CD4-positive, alpha-beta T cell (primary cell): ENCODE measurements around the gene FBXW4. TPM values are rescaled to one million over a fixed set of nuclear protein-coding genes. Genes with fewer than 3 reads are reported as not detected.

Source experiments
- ATAC-seq: fragments of 200-7000 bp; cut with Tn5 transposase; one replicate; pipeline ENCODE4 v1.10.0; 2022; ENCODE audit warnings: mild to moderate bottlenecking; ENCODE audit not compliant: poor library complexity
- CTCF ChIA-PET: fragments of 350-600 bp; sonication (Branson Sonifier 250); formaldehyde crosslinking; loops from one replicate; lab custom pipeline; 2021; ENCODE audit warnings: antibody characterized with exemption, inconsistent platforms; lab: Charles Lee
- POLR2A ChIA-PET: fragments of 350-600 bp; sonication (Branson Sonifier 250); formaldehyde crosslinking; loops from one replicate; lab custom pipeline; 2021; ENCODE audit warnings: antibody characterized with exemption, inconsistent platforms; lab: Charles Lee
- DNase-seq, 14 experiments: peaks; one replicate each; pipeline ENCODE4 v3.0.0-alpha.2; 2013 to 2020; ENCODE audit warnings: mixed read lengths in 2 of 14
- H3K27ac ChIP-seq, 2 donors: one replicate each; pipeline versions ENCODE4 v1.5.1 to v1.7.0; 2013; ENCODE audit warnings: low read length in 2 of 2, low read depth in 1 of 2, mild to moderate bottlenecking in 1 of 2
- H3K27me3 ChIP-seq, 2 experiments: 1 replicate in 1 of 2; 2 replicates in 1 of 2; pipeline versions ENCODE4 v1.6.1 to v1.7.0; 2013; ENCODE audit warnings: low read length in 2 of 2, control low read depth in 1 of 2, mild to moderate bottlenecking in 1 of 2, moderate library complexity in 1 of 2; ENCODE audit not compliant: insufficient read depth in 2 of 2, control insufficient read depth in 1 of 2
- H3K36me3 ChIP-seq: one replicate; pipeline ENCODE4 v1.6.1; 2013; ENCODE audit warnings: low read length, control low read depth; ENCODE audit not compliant: insufficient read depth
- H3K4me1 ChIP-seq: one replicate; pipeline ENCODE4 v1.6.1; 2013; ENCODE audit warnings: low read length, control low read depth; ENCODE audit not compliant: insufficient read depth
- H3K4me3 ChIP-seq: one replicate; pipeline ENCODE4 v1.5.1; 2013; ENCODE audit warnings: mild to moderate bottlenecking, low read length, moderate library complexity
- H3K9me3 ChIP-seq, 2 experiments: 1 replicate in 1 of 2; 2 replicates in 1 of 2; pipeline versions ENCODE4 v1.6.1 to v1.7.0; 2013; ENCODE audit warnings: low read length in 2 of 2, mild to moderate bottlenecking in 2 of 2, control low read depth in 1 of 2, moderate library complexity in 1 of 2; ENCODE audit not compliant: control insufficient read depth in 1 of 2, insufficient read depth in 1 of 2
- H3K27ac Mint-ChIP-seq: one replicate; pipeline ENCODE4 v1.8.0; 2020; ENCODE audit warnings: mixed read lengths
- H3K27me3 Mint-ChIP-seq: one replicate; pipeline ENCODE4 v1.8.0; 2021; ENCODE audit warnings: mixed read lengths
- H3K36me3 Mint-ChIP-seq: one replicate; pipeline ENCODE4 v1.8.0; 2021; ENCODE audit warnings: low read depth, mixed read lengths
- H3K4me1 Mint-ChIP-seq: one replicate; pipeline ENCODE4 v1.8.0; 2021; ENCODE audit warnings: low read depth, mixed read lengths
- H3K4me3 Mint-ChIP-seq: one replicate; pipeline ENCODE4 v1.8.0; 2020; ENCODE audit warnings: mild to moderate bottlenecking, mixed read lengths
- H3K9me3 Mint-ChIP-seq: one replicate; pipeline ENCODE4 v1.8.0; 2020; ENCODE audit warnings: mixed read lengths
- intact Hi-C, 2 experiments: fragments of 100-400 bp; cut with DNase I in 1 of 2; cut with micrococcal nuclease in 1 of 2; formaldehyde crosslinking; loops; one replicate each; pipeline versions ENCODE4 v1.15.1 to v1.9.0; 2023 to 2025; cut with DNase I, micrococcal nuclease
- total RNA-seq, 174 experiments: library from RNA in 2 of 174; stranded (reverse) in 2 of 174; gene quantifications; one replicate each; pipeline ENCODE4 v1.2.3 and lab custom pipeline; 2021 to 2026
- TF ChIP-seq, protein P1 (sequence below): fragments of 200-600 bp; IDR thresholded peaks from one replicate; pipeline ENCODE4 v1.8.0; 2022; ENCODE audit warnings: antibody characterized with exemption, mild to moderate bottlenecking

Gene FBXW4
- total RNA-seq, 2 experiments from 2014 or later = 69.7 to 76.4 TPM

DNA sequence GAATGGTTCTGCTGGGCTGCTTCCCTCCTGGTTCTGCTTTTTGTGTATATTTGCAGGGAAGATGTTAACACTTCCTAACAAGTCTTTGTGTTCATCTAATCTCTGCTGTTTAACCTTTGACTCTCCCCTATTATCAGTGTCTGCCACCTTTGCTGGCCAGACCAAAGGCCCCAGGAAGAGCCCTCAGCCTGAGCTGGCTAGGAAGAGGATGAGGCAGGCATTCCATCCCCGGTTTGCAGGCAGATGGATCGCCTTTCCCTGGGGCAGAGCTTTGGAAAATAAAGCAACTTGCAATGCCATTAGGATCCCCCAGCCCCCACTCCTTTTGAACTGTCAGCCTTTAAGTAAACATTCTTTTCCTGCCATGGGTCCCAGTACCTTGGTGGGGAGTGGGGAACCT lies 87.8 kb downstream of the FBXW4 start:
- Histone ChIP-seq H3K4me1 (no peaks in the 10 kb centered on the region), H3K4me3 (no peak overlapping the region), H3K27me3 (no peaks in the 10 kb centered on the region), H3K36me3 (peaks cover 55% of the 10 kb centered on the region), H3K9me3 (no peaks in the 10 kb centered on the region), H3K27ac (no peak overlapping the region)
- intact Hi-C loops = no loop called here
- ChIA-PET POLR2A (no interaction called here), CTCF (no interaction called here)
- TF ChIP-seq, protein P1, sequence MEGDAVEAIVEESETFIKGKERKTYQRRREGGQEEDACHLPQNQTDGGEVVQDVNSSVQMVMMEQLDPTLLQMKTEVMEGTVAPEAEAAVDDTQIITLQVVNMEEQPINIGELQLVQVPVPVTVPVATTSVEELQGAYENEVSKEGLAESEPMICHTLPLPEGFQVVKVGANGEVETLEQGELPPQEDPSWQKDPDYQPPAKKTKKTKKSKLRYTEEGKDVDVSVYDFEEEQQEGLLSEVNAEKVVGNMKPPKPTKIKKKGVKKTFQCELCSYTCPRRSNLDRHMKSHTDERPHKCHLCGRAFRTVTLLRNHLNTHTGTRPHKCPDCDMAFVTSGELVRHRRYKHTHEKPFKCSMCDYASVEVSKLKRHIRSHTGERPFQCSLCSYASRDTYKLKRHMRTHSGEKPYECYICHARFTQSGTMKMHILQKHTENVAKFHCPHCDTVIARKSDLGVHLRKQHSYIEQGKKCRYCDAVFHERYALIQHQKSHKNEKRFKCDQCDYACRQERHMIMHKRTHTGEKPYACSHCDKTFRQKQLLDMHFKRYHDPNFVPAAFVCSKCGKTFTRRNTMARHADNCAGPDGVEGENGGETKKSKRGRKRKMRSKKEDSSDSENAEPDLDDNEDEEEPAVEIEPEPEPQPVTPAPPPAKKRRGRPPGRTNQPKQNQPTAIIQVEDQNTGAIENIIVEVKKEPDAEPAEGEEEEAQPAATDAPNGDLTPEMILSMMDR = no peak
- DNase-seq (no peak), ATAC-seq (no peak)
- no peak overlapping the region for H3K27ac Mint-ChIP-seq
- no peaks in the 10 kb centered on the region for H3K4me1 Mint-ChIP-seq
- no peaks in the 10 kb centered on the region for H3K27me3 Mint-ChIP-seq
- no peak overlapping the region for H3K4me3 Mint-ChIP-seq
- peaks cover 62% of the 10 kb centered on the region for H3K36me3 Mint-ChIP-seq
- no peaks in the 10 kb centered on the region for H3K9me3 Mint-ChIP-seq

DNA sequence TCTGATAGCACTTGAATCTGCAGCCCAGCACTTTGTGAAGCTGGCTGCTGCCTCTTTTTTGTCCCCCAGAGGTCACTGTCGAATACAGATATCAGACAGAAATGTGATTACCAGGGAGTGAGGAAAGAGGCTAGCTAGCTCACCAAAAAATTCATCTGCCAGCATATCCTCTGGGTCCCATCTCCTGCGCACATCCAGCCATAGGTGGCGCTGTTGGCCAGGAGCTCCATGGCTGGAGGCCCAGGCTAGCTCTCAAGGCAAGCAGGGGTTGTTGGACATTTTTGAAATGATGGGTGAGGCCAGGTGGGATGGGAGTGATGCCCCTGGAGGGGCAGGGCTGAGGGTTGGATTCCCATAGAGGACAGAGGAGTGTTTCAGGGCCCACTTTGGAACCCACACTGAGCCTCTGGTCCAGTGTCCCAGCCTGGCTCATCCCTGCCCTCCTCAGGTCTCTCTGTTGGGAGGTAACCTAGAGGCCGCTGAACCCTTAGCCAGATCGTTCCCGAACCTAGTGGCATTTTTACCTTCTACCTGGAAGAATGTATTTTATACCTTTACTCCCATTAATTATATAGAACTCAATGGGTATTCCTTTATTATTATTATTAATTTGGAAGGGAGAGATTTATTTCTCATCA lies 92.1 kb downstream of the FBXW4 start:
- Histone ChIP-seq H3K36me3 (peaks cover 17% of the 10 kb centered on the region), H3K4me1 (no peaks in the 10 kb centered on the region), H3K4me3 (no peak overlapping the region), H3K27me3 (no peaks in the 10 kb centered on the region), H3K9me3 (no peaks in the 10 kb centered on the region), H3K27ac (no peak overlapping the region)
- Mint-ChIP-seq H3K36me3 (peaks cover 30% of the 10 kb centered on the region), H3K4me1 (no peaks in the 10 kb centered on the region), H3K9me3 (no peaks in the 10 kb centered on the region), H3K27ac (no peak overlapping the region), H3K27me3 (no peaks in the 10 kb centered on the region), H3K4me3 (no peak overlapping the region)
- POLR2A ChIA-PET = no interaction called here
- CTCF ChIA-PET = interaction anchor here (1.0 to 1.6 kb wide), 3 partner anchors 98 to 179 kb away, joined by 3 to 5 read pairs (median 3); no protein-coding TSS in a partner anchor
- ATAC-seq (peak; percentile 84), DNase-seq (peak; percentile 12 to 72 (median 48))
- intact Hi-C loops = loop anchor here (2.0 kb wide), 1 partner anchor 178 kb away; no protein-coding TSS in a partner anchor
- TF ChIP-seq, protein P1 = peak; percentile 66

DNA sequence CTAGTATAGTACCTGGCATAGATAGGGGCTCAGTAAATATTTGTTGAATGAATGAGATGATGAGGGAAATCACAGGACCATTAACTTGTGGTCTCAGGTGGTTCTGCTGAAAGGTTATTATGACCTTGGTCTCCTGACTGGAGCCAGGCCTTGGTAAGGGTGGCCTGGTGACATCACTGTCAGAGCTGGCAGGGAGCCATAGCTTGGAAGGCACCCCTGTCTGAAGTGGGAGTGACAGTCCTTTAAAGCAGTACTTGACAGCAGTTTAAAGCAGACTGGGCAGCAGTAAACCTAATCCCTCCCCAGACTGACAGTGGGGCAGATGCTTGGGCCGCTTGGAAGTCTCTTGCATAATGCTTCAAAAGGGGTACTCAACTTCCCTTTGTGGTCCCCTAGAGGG lies 93.4 kb downstream of the FBXW4 start:
- intact Hi-C loops = no loop called here
- ATAC-seq (no peak), DNase-seq (no peak)
- no peaks in the 10 kb centered on the region for H3K27me3 Mint-ChIP-seq
- Histone ChIP-seq H3K4me1 (no peaks in the 10 kb centered on the region), H3K9me3 (no peaks in the 10 kb centered on the region), H3K36me3 (peaks cover 8% of the 10 kb centered on the region), H3K27ac (no peak overlapping the region), H3K27me3 (no peaks in the 10 kb centered on the region), H3K4me3 (no peak overlapping the region)
- no peak overlapping the region for H3K4me3 Mint-ChIP-seq
- ChIA-PET POLR2A (interaction anchor here (0.9 kb wide), 1 partner anchor 14 kb away, joined by 3 read pairs; the partner anchor contains the start of gene POLL), CTCF (no interaction called here)
- H3K4me1 Mint-ChIP-seq = no peaks in the 10 kb centered on the region
- no peaks in the 10 kb centered on the region for H3K9me3 Mint-ChIP-seq
- H3K27ac Mint-ChIP-seq = no peak overlapping the region
- TF ChIP-seq, protein P1 = no peak
- peaks cover 22% of the 10 kb centered on the region for H3K36me3 Mint-ChIP-seq
